Measurements from ENCODE around the gene PTPRN2. TPM values are rescaled to one million over a fixed set of nuclear protein-coding genes. Genes with fewer than 3 reads are reported as not detected.

The PTPRN2 gene
- total RNA-seq, 1 experiment from 2014 or later: not detected

DNA sequence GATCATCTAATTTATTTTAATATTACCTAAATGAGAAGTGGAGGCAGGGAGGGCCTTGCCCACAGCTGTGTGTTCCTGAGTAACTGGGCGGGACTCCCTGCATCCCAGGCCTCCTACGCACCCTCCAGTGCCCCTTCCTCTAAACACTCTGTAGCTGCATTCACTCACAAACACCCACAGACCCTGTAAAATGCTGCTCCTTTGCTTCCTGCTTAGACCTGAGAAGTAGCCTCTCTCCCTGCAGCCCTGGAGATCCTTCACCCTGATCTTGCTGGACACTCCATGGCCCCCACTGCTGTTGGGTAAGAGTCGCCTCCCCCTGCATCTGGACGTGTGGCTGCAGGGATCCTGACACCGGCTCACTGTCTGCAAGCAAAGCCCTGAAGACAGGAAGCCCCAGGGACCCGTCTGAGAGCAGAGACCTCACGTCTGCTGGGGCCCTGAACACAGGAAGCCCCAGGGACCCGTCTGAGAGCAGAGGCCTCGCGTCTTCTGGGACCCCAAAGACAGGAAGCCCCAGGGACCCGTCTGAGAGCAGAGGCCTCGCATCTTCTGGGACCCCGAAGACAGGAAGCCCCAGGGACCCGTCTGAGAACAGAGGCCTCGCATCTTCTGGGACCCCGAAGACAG is 661.0 kb downstream of the PTPRN2 start:
- intact Hi-C loops (cut with micrococcal nuclease; ENCODE audit: unreplicated experiment): no loop called here
- H3K9me3 ChIP-seq (ENCODE audit: insufficient read depth, low read depth): no peaks in the 10 kb centered on the region; the same call in 1 of the 2 replicates

DNA sequence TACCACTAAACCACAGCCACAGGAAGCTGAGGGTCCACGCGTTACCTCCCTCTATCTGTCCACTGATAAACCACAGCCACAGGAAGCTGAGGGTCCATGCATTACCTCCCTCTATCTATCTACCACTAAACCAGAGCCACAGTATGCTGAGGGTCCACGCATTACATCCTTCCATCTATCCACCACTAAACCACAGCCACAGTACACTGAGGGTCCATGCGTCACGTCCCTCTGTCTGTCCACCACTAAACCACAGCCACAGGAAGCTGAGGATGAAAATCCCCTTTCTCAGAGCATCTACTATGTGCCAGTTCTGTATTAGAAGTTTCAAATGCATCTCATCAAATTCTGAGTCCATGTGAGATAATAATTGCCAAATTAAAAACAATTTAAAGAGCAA is 661.5 kb downstream of the PTPRN2 start:
- H3K4me3 ChIP-seq: no peak overlapping the region
- no peak overlapping the region for H3K27ac ChIP-seq
- H3K9me2 ChIP-seq (ENCODE audit: insufficient read depth): no peaks in the 10 kb centered on the region
- H3K9me3 ChIP-seq (ENCODE audit: insufficient read depth, low read depth): no peaks in the 10 kb centered on the region
- H3K4me2 ChIP-seq: no peak overlapping the region
- H3K79me2 ChIP-seq (ENCODE audit: low read depth): no peaks in the 10 kb centered on the region
- intact Hi-C loops (cut with micrococcal nuclease; ENCODE audit: unreplicated experiment): no loop called here
- TF ChIP-seq, protein P1, sequence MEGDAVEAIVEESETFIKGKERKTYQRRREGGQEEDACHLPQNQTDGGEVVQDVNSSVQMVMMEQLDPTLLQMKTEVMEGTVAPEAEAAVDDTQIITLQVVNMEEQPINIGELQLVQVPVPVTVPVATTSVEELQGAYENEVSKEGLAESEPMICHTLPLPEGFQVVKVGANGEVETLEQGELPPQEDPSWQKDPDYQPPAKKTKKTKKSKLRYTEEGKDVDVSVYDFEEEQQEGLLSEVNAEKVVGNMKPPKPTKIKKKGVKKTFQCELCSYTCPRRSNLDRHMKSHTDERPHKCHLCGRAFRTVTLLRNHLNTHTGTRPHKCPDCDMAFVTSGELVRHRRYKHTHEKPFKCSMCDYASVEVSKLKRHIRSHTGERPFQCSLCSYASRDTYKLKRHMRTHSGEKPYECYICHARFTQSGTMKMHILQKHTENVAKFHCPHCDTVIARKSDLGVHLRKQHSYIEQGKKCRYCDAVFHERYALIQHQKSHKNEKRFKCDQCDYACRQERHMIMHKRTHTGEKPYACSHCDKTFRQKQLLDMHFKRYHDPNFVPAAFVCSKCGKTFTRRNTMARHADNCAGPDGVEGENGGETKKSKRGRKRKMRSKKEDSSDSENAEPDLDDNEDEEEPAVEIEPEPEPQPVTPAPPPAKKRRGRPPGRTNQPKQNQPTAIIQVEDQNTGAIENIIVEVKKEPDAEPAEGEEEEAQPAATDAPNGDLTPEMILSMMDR (conservative IDR thresholded peaks at IDR 0.05): no peak
- TF ChIP-seq EZH2 (IDR thresholded peaks at IDR 0.05; ENCODE audit: low read depth): no peak
- no peaks in the 10 kb centered on the region for H3F3A ChIP-seq (ENCODE audit: insufficient read depth, low read depth)
- peaks cover 80% of the 10 kb centered on the region for H3K27me3 ChIP-seq (ENCODE audit: insufficient read depth, low read depth)
- BruUV-seq (replicated peaks): no TSS peak
- no peaks in the 10 kb centered on the region for H3K4me1 ChIP-seq (replicated peaks; ENCODE audit: insufficient read depth)
- no peaks in the 10 kb centered on the region for H3K36me3 ChIP-seq (ENCODE audit: low read depth)
- ChIA-PET CTCF (no interaction called here), POLR2A (ENCODE audit: unreplicated experiment) (no interaction called here)
- H2AFZ ChIP-seq: no peak overlapping the region
- no peak for DNase-seq
- peaks cover 7% of the 10 kb centered on the region; the same call in 1 of the 2 replicates for H4K20me1 ChIP-seq (ENCODE audit: insufficient read depth)

More for the DNA sequence above, 661.0 kb downstream of the PTPRN2 start:
- TF ChIP-seq, protein P1 (conservative IDR thresholded peaks at IDR 0.05): no peak
- TF ChIP-seq EZH2 (IDR thresholded peaks at IDR 0.05; ENCODE audit: low read depth): no peak
- H3K36me3 ChIP-seq (ENCODE audit: low read depth): no peaks in the 10 kb centered on the region
- DNase-seq: no peak
- ChIA-PET POLR2A (ENCODE audit: unreplicated experiment) (no interaction called here), CTCF (no interaction called here)
- H2AFZ ChIP-seq: no peak overlapping the region
- H3K9me2 ChIP-seq (ENCODE audit: insufficient read depth): no peaks in the 10 kb centered on the region
- H3F3A ChIP-seq (ENCODE audit: insufficient read depth, low read depth): peaks cover 3% of the 10 kb centered on the region; the same call in 1 of the 2 replicates
- no peak overlapping the region for H3K27ac ChIP-seq
- H3K79me2 ChIP-seq (ENCODE audit: low read depth): no peaks in the 10 kb centered on the region
- H3K4me1 ChIP-seq (replicated peaks; ENCODE audit: insufficient read depth): no peaks in the 10 kb centered on the region
- H3K4me2 ChIP-seq: no peak overlapping the region
- peaks cover 75% of the 10 kb centered on the region for H3K27me3 ChIP-seq (ENCODE audit: insufficient read depth, low read depth)
- no TSS peak for BruUV-seq (replicated peaks)
- H3K4me3 ChIP-seq: no peak overlapping the region
- peaks cover 7% of the 10 kb centered on the region; the same call in 1 of the 2 replicates for H4K20me1 ChIP-seq (ENCODE audit: insufficient read depth)

DNA sequence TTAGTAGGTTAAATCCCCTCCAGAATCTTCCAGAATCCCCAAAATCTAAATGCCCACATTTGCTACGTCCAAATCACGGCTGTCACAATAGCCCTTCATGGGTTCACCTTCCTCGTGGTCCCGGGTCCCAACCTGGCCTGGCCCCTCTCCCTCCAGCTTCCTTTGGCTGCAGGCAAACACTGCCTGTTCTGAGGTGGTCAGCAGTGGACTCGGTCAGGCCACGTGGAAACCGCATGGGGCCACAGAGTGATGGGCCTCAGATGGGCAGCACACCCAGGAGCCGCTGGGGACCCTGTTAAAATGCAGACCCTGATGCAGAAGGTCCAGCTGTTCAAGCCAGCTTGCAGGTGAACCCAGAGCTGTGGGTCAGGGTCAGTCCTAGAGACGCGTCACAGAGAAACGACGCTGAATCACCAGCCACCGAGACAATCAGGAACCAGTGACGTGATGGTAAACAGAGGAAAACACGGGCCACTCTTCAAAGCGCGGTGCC is 662.2 kb downstream of the PTPRN2 start:
- Histone ChIP-seq H3F3A (ENCODE audit: insufficient read depth, low read depth) (no peaks in the 10 kb centered on the region), H3K36me3 (ENCODE audit: low read depth) (no peaks in the 10 kb centered on the region), H3K79me2 (ENCODE audit: low read depth) (no peaks in the 10 kb centered on the region), H3K4me2 (no peak overlapping the region), H3K9me3 (ENCODE audit: insufficient read depth, low read depth) (no peaks in the 10 kb centered on the region), H3K27ac (no peak overlapping the region), H3K4me3 (no peak overlapping the region), H4K20me1 (ENCODE audit: insufficient read depth) (peaks cover 7% of the 10 kb centered on the region; the same call in 1 of the 2 replicates), H2AFZ (no peak overlapping the region), H3K4me1 (replicated peaks; ENCODE audit: insufficient read depth) (no peaks in the 10 kb centered on the region), H3K9me2 (ENCODE audit: insufficient read depth) (no peaks in the 10 kb centered on the region), H3K27me3 (ENCODE audit: insufficient read depth, low read depth) (peaks cover 87% of the 10 kb centered on the region)
- ChIA-PET CTCF (no interaction called here), POLR2A (ENCODE audit: unreplicated experiment) (no interaction called here)
- TF ChIP-seq, protein P1 (conservative IDR thresholded peaks at IDR 0.05): no peak
- no peak for TF ChIP-seq EZH2 (IDR thresholded peaks at IDR 0.05; ENCODE audit: low read depth)
- no TSS peak for BruUV-seq (replicated peaks)
- intact Hi-C loops (cut with micrococcal nuclease; ENCODE audit: unreplicated experiment): no loop called here
- DNase-seq: no peak

Measured in PC-9 (cell line).